ENCODE data around the gene RWDD3. TPM values are rescaled to one million over a fixed set of nuclear protein-coding genes. Genes with fewer than 3 reads are reported as not detected.
A peak's percentile ranks its signal among the peaks of the same experiment; 100 is the strongest.

RWDD3 gene
- polyA plus RNA-seq, 2 of the 4 experiments (the other 2 are of a cell fraction): 17.1 to 22.1 TPM

GRCh38 chr1:95232646-95233318, 1.2 kb upstream of the RWDD3 start:
- Histone ChIP-seq H3K4me2 (peak overlapping the region; percentile 72), H3K9me3 (no peaks in the 10 kb centered on the region), H3K27ac (peak overlapping the region; percentile 92 to 100), H3K4me1 (peaks cover 16% of the 10 kb centered on the region), H3K4me3 (peak overlapping the region; percentile 98)
- DNase-seq (ENCODE audit: low read depth in 1 of 2, low spot score in 1 of 2) (no peak), ATAC-seq (no peak), FAIRE-seq (no peak)
- WGBS (ENCODE audit: missing lambda C conversion rate): 31% methylated on average over 8 of the region's 8 CpGs
- CTCF ChIA-PET: interaction anchor here (0.6 to 3.1 kb wide), 10 partner anchors 9 to 1928 kb away, joined by 3 to 20 read pairs (median 8); partner anchors contain the start of genes ALG14 and TLCD4
- no peak for TF ChIP-seq CHD2 (IDR thresholded peaks at IDR 0.05; ENCODE audit: low read length, partially characterized antibody)
- TF ChIP-seq POLR2A (IDR thresholded peaks at IDR 0.05; ENCODE audit: low read length): no peak
- TF ChIP-seq NFE2L2 (conservative IDR thresholded peaks at IDR 0.05; ENCODE audit: low read length): no peak
- no peak for TF ChIP-seq KDM5A (IDR thresholded peaks at IDR 0.05)
- no peak for TF ChIP-seq CEBPB (IDR thresholded peaks at IDR 0.05)
- no peak for TF ChIP-seq CBX8 (IDR thresholded peaks at IDR 0.05)
- TF ChIP-seq GATA3 (IDR thresholded peaks at IDR 0.05; ENCODE audit: borderline replicate concordance): no peak
- TF ChIP-seq BHLHE40 (IDR thresholded peaks at IDR 0.05; ENCODE audit: low read depth, low read length): no peak
- no peak for TF ChIP-seq ELK1 (IDR thresholded peaks at IDR 0.05; ENCODE audit: low read depth, low read length)
- TF ChIP-seq, protein P1, sequence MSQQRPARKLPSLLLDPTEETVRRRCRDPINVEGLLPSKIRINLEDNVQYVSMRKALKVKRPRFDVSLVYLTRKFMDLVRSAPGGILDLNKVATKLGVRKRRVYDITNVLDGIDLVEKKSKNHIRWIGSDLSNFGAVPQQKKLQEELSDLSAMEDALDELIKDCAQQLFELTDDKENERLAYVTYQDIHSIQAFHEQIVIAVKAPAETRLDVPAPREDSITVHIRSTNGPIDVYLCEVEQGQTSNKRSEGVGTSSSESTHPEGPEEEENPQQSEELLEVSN (IDR thresholded peaks at IDR 0.05; ENCODE audit: borderline replicate concordance, low read depth): no peak
- no peak for TF ChIP-seq HDAC2 (IDR thresholded peaks at IDR 0.05)
- no peak for TF ChIP-seq KDM1A (IDR thresholded peaks at IDR 0.05; ENCODE audit: low read depth)
- TF ChIP-seq JUN (IDR thresholded peaks at IDR 0.05): no peak
- TF ChIP-seq RAD21 (conservative IDR thresholded peaks at IDR 0.05 in 1 of 2, IDR thresholded peaks at IDR 0.05 in 1 of 2): no peak
- TF ChIP-seq, protein P2, sequence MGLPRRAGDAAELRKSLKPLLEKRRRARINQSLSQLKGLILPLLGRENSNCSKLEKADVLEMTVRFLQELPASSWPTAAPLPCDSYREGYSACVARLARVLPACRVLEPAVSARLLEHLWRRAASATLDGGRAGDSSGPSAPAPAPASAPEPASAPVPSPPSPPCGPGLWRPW (IDR thresholded peaks at IDR 0.05): no peak
- no peak for TF ChIP-seq USF2 (IDR thresholded peaks at IDR 0.05)
- no peak for TF ChIP-seq RCOR1 (IDR thresholded peaks at IDR 0.05; ENCODE audit: low read depth, low read length)
- POLR2A ChIA-PET: interaction anchor here (1.6 to 2.3 kb wide), 4 partner anchors 12 to 160 kb away, joined by 6 to 31 read pairs (median 20); partner anchors contain the start of genes ALG14 and TLCD4

GRCh38 chr1:95233319-95233736, 682 bp upstream of the RWDD3 start:
- Histone ChIP-seq H3K9me3 (no peaks in the 10 kb centered on the region), H3K27ac (peak overlapping the region; percentile 92 to 100), H3K4me1 (peaks cover 16% of the 10 kb centered on the region), H3K4me3 (peak overlapping the region; percentile 98), H3K4me2 (peak overlapping the region; percentile 72)
- CTCF ChIA-PET: interaction anchor here (0.6 to 3.1 kb wide), 33 partner anchors 8 to 1929 kb away, joined by 3 to 20 read pairs (median 4); partner anchors contain the start of genes ALG14 and TLCD4
- POLR2A ChIA-PET: interaction anchor here (0.7 to 2.3 kb wide), 12 partner anchors 10 to 172 kb away, joined by 3 to 31 read pairs (median 6); partner anchors contain the start of genes ALG14 and TLCD4
- no peak for TF ChIP-seq MAZ (IDR thresholded peaks at IDR 0.05; ENCODE audit: borderline replicate concordance, low read depth, low read length)
- no peak for TF ChIP-seq FOSB (CRISPR knock-in tag; IDR thresholded peaks at IDR 0.05)
- TF ChIP-seq TFCP2L1 (CRISPR knock-in tag; IDR thresholded peaks at IDR 0.05): no peak
- no peak for TF ChIP-seq BHLHE40 (IDR thresholded peaks at IDR 0.05; ENCODE audit: low read depth, low read length)
- TF ChIP-seq HOXB13 (CRISPR knock-in tag; IDR thresholded peaks at IDR 0.05; ENCODE audit: low read depth): no peak
- DNase-seq (ENCODE audit: low read depth in 1 of 2, low spot score in 1 of 2) (peak; percentile 13 to 36), ATAC-seq (peak; percentile 65 to 72), FAIRE-seq (no peak)
- WGBS (ENCODE audit: missing lambda C conversion rate): 2% methylated on average over 12 of the region's 14 CpGs
